ENCODE measurements around the gene MAGI2. TPM values are rescaled to one million over a fixed set of nuclear protein-coding genes. Genes with fewer than 3 reads are reported as not detected.

The MAGI2 gene
- total RNA-seq, 3 donors from 2014 or later, result 0.10 to 0.16 (median 0.14) TPM

DNA sequence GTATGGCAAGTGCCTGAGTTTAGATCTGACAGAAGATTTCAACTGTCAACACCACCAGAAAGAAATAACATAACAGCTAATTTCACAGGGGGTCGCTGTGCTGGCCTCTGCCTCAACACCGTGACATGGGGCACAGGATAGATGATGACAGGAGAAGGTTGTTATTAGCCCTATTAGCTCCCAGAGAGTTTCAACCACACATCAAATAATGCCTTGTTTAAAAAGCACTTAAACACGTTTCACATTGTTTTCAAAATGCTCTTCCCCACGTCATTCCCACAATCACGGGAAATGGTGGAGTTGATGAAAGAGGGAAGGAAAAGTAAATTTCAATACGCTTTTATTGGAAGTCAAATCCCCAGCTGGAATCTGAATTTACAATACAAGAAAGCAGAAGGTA lies 184.7 kb downstream of the MAGI2 start:
- Mint-ChIP-seq H3K4me1 (ENCODE audit: low read depth) (no peaks in the 10 kb centered on the region), H3K27me3 (ENCODE audit: low read depth) (no peaks in the 10 kb centered on the region), H3K9me3 (no peaks in the 10 kb centered on the region), H3K4me3 (no peak overlapping the region), H3K36me3 (ENCODE audit: insufficient read depth) (no peaks in the 10 kb centered on the region)
- no peak for ATAC-seq
- no peak for DNase-seq

DNA sequence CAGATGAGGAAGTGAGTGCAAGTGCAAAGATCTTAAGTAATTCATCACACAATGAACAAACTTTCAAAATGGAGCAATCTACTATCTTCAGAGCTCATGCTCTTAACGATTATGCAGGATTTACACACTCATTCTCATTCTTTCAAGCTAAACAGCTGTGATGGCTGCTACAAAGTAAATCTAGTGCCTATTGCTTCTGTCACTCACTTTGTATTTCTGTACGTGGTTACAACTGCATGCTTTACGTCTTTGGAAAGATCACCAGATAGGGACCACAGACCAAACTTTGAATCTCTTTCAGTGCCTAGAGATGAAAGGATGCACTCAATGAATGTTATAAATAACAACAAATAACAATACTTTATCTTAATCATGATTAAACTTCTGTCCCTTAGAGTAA lies 194.6 kb downstream of the MAGI2 start:
- DNase-seq (no peak), ATAC-seq (no peak)
- Mint-ChIP-seq H3K4me3 (no peak overlapping the region), H3K4me1 (ENCODE audit: low read depth) (no peaks in the 10 kb centered on the region), H3K27me3 (ENCODE audit: low read depth) (no peaks in the 10 kb centered on the region), H3K9me3 (peaks cover 5% of the 10 kb centered on the region), H3K36me3 (ENCODE audit: insufficient read depth) (no peaks in the 10 kb centered on the region)

DNA sequence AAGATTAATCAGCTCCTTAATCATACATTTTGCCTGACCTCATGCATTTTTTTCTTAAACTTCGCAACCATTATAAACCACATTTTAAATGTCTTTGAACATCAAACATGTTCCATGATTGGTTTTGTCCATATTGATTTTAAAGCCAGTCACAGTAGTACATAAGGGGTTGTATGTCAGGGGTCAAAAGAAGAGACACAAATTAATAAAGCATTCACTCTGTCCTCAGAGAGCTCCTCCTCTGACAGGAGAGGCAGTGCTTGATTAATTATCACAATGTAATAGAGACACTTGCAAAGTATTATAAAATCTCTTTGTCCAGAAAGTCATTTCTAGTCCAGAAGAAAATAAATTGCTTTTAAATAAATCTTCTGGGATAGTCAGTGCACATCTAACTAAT lies 195.5 kb downstream of the MAGI2 start:
- no peaks in the 10 kb centered on the region for H3K36me3 Mint-ChIP-seq (ENCODE audit: insufficient read depth)
- ATAC-seq (no peak), DNase-seq (no peak)
- H3K27me3 Mint-ChIP-seq (ENCODE audit: low read depth), result no peaks in the 10 kb centered on the region
- no peaks in the 10 kb centered on the region for H3K4me1 Mint-ChIP-seq (ENCODE audit: low read depth)
- H3K4me3 Mint-ChIP-seq, result no peak overlapping the region
- peaks cover 7% of the 10 kb centered on the region for H3K9me3 Mint-ChIP-seq

DNA sequence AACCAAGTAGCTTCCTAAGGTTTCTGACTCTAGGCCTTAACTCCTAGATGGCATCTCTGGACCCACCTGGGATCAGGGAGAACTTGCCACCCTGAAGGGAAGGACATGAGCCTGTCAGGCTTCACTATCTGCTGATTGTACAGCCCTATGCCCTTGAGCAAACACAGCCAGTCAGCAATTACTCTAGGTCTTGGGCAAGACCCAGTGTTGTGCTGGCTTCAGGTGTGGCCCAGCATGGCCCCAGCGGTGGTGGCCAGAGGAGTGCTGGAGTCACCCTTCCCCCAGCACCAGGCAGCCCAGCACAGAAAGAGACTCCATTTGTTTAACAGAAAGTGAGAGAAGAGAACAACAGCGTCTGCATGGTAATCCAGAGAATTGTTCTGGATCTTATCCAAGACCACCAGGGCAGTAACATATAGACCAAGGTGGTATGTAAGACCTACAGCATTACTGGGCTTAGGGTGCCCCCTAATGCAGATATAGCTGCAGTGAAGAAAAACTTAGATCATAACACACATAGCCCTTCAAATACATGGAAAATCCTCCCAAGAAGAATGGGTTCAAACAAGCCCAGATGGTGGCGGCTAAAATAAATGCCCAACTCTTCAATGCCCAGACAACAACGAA lies 207.7 kb downstream of the MAGI2 start:
- DNase-seq (no peak), ATAC-seq (no peak)
- Mint-ChIP-seq H3K9me3 (peaks cover 16% of the 10 kb centered on the region), H3K4me1 (ENCODE audit: low read depth) (no peaks in the 10 kb centered on the region), H3K36me3 (ENCODE audit: insufficient read depth) (no peaks in the 10 kb centered on the region), H3K27me3 (ENCODE audit: low read depth) (no peaks in the 10 kb centered on the region), H3K4me3 (no peak overlapping the region)

DNA sequence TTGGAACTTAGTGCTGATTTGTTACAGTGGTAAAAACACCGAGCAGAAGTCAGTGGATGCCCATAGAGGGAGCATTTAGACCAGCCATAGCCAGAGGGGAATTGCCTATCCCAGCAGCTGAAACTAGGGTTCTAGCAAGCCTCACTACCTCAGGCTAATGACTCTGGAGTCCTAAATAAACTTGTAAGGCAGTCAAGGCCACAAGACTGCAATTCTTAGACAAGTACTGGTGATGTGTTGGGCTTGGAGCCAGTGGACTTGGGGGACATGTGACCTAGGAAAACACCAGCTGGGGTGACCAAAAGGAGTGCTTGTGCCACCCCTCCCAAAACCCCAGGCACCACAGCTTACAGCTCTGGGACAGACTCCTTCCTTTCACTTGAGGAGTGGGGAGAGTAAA lies 209.0 kb downstream of the MAGI2 start:
- Mint-ChIP-seq H3K36me3 (ENCODE audit: insufficient read depth) (no peaks in the 10 kb centered on the region), H3K9me3 (peaks cover 15% of the 10 kb centered on the region), H3K4me1 (ENCODE audit: low read depth) (no peaks in the 10 kb centered on the region), H3K4me3 (no peak overlapping the region), H3K27me3 (ENCODE audit: low read depth) (no peaks in the 10 kb centered on the region)
- ATAC-seq, result no peak
- DNase-seq, result no peak

DNA sequence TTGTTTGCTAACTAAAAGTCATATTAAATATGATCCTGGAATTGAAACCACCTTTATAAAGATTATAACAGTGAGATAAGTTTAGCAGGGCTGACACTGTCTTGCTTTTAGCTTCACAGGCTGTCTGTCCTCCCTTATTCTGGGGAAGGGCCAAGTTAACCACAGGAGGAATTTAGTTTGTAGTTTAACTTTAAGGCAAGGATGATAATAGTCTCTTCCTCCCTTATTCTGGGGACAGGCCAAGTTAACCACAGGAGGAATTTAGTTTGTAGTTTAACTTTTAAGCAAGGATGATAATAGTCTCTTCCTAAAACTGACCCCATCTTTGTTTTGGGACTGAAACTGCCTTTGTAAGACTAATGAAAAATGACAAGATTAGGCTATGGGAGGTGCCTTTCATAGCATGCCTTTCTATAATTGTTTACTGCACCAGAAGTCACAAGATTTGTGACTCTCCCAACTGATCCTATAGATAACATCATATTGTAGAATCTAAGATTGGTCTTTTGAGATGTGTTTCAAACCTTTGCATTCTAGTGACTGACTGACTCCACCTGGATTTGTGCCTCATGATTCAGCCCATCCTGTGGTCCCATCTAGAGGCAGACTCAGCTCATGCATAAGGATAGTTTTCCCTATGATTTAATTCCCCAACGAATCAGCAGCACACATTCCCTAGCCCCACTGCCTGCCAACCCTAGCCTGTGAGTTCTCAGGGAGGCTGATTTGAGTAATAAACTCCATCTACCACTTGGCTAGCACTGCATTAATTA lies 212.0 kb downstream of the MAGI2 start:
- no peaks in the 10 kb centered on the region for H3K27me3 Mint-ChIP-seq (ENCODE audit: low read depth)
- H3K4me3 Mint-ChIP-seq, result no peak overlapping the region
- ATAC-seq, result no peak
- DNase-seq, result no peak
- no peaks in the 10 kb centered on the region for H3K4me1 Mint-ChIP-seq (ENCODE audit: low read depth)
- H3K36me3 Mint-ChIP-seq (ENCODE audit: insufficient read depth), result no peaks in the 10 kb centered on the region
- peaks cover 5% of the 10 kb centered on the region for H3K9me3 Mint-ChIP-seq

DNA sequence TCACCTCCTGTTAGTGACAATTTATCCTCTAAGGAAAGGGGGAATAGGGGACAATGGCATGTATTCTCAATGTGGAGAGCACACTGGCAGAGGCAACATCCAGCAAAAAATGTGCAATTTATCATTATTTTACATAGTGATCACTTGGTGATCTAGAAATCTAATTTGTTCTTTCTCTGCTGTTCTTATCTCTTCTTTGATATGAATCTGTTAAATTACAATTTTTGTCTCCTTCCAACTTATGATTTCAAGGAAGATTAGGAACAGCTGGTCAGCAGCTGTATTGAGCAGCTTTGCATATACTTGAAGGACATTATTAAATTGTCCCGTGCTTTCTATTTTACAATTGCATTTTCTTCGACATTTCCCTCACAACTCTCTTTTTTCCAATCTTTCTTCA lies 213.1 kb downstream of the MAGI2 start:
- peaks cover 4% of the 10 kb centered on the region for H3K9me3 Mint-ChIP-seq
- DNase-seq (no peak), ATAC-seq (no peak)
- H3K4me3 Mint-ChIP-seq, result no peak overlapping the region
- H3K27me3 Mint-ChIP-seq (ENCODE audit: low read depth), result no peaks in the 10 kb centered on the region
- H3K4me1 Mint-ChIP-seq (ENCODE audit: low read depth), result no peaks in the 10 kb centered on the region
- H3K36me3 Mint-ChIP-seq (ENCODE audit: insufficient read depth), result no peaks in the 10 kb centered on the region

DNA sequence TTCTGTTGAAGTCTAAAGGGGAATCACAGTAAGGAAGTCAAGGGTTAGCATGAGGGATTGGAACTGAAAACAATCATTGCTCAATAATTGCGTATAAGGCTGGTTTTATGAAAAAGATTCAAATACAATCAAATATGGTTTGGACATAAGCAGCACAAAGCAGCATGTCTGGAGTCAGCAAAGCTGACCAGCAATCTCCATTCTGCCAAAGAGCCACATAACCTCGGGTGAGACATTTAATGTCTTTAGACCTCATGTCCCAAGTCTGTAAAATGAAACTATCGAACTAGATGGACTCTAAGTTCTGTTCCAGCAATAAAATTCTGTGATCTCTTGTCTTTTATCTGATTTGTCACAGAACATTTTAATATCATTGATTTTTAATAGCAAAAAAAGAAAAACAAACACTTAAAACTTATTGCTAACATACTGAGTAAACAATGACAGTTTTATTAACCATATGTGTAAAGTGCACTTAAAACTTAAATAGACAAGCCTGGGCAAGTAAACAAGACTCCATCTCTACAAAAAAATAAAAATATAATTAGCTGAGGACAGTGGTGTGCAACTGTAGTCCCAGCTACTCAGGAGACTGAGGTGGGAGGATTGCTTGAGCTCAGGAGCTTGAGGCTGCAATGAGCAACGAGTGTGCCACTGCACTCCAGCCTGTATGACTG lies 217.0 kb downstream of the MAGI2 start:
- no peak for ATAC-seq
- Mint-ChIP-seq H3K27me3 (ENCODE audit: low read depth) (no peaks in the 10 kb centered on the region), H3K4me1 (ENCODE audit: low read depth) (no peaks in the 10 kb centered on the region), H3K9me3 (peaks cover 4% of the 10 kb centered on the region), H3K36me3 (ENCODE audit: insufficient read depth) (no peaks in the 10 kb centered on the region), H3K4me3 (no peak overlapping the region)
- DNase-seq, result no peak

DNA sequence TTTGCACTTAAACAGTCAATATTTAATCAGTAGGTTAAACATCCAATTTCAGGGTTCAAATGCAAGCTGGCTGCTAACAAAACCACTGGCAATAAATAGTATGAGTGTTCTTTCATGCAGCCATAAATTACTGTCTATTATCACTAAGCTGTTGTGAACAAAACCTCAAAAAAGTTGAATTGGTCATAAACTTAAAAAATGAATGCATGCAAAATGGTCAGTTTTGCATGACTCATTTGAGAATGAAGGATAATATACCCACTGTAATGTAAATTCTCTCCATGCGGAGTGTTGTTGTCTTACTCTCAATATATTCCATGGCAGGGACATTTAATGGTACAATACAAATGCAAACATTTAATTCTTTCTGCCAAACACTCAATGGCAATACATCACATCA lies 226.4 kb downstream of the MAGI2 start:
- DNase-seq (no peak), ATAC-seq (no peak)
- H3K9me3 Mint-ChIP-seq, result peaks cover 15% of the 10 kb centered on the region
- H3K4me3 Mint-ChIP-seq, result no peak overlapping the region
- H3K27me3 Mint-ChIP-seq (ENCODE audit: low read depth), result no peaks in the 10 kb centered on the region
- H3K36me3 Mint-ChIP-seq (ENCODE audit: insufficient read depth), result no peaks in the 10 kb centered on the region
- H3K4me1 Mint-ChIP-seq (ENCODE audit: low read depth), result no peaks in the 10 kb centered on the region

DNA sequence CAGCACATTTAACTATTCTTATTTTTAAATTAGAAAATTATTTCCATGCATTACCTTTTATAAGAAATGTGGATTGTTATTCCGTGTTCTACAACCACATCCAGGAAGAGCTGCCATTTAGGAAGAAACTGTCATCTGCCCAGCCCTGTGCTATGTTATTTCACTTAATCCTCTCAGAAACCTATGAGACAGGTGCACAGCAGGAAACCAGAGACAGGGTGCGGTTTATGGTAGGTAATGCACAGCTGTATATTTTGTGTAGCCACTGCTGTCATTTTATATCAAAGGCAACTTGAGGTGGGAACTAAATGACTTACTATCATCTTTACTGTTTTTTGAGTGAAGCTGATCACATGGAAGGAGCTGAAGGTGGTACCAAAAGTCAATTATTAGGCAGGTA lies 232.3 kb downstream of the MAGI2 start:
- peaks cover 6% of the 10 kb centered on the region for H3K9me3 Mint-ChIP-seq
- H3K4me3 Mint-ChIP-seq, result no peak overlapping the region
- ATAC-seq, result no peak
- DNase-seq, result no peak
- H3K27me3 Mint-ChIP-seq (ENCODE audit: low read depth), result no peaks in the 10 kb centered on the region
- no peaks in the 10 kb centered on the region for H3K36me3 Mint-ChIP-seq (ENCODE audit: insufficient read depth)
- no peaks in the 10 kb centered on the region for H3K4me1 Mint-ChIP-seq (ENCODE audit: low read depth)

DNA sequence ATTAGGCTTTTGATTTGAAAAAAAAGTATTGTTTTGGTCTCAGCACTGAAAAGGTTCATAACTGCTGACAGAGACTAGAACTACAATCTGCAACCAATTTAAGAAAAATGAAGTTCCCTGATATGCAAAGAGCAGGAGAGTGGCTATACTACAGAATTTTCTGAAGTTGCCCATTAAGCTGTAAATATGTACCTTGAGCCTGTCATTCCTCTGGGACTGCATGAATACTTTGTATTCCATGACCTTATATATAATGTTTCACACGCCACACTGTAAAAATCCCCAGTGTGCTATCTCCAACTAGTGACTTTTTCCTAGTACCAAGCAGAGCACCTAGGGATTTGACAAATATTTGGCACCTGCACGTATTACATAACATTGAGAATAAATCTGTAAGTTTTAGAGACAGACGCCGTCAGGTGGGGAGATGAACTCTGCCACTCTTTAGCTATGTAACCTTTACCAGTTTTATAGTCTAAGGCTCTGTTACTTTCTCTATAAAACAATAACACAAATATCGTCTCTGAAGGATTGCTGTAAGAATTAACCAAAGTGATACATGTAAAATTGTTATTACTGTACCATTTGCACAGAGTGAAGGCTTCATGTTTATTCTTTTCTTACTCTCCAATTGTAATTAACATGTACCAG lies 235.4 kb downstream of the MAGI2 start:
- no peak for ATAC-seq
- Mint-ChIP-seq H3K4me1 (ENCODE audit: low read depth) (no peaks in the 10 kb centered on the region), H3K4me3 (no peak overlapping the region), H3K9me3 (peaks cover 4% of the 10 kb centered on the region), H3K36me3 (ENCODE audit: insufficient read depth) (no peaks in the 10 kb centered on the region), H3K27me3 (ENCODE audit: low read depth) (no peaks in the 10 kb centered on the region)
- DNase-seq, result no peak

DNA sequence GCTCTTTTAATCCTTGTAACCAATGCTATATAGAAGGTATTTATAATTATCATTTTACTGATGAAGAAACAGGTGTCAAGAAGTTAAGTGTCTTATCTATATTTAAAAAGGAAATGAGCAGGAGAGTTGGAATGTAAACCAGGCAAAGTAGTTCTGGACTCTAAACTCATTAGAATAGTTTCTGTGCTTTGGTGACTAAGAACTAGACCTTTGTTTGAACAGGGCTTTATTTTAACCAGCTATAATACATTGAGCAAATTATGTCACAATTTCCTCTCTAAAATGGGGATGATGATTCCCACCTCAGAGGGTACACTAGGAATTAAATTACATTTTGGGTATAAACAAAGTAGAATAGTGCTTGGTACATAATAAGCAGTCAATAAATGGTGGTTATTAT lies 236.0 kb downstream of the MAGI2 start:
- Mint-ChIP-seq H3K9me3 (peaks cover 4% of the 10 kb centered on the region), H3K36me3 (ENCODE audit: insufficient read depth) (no peaks in the 10 kb centered on the region), H3K4me3 (no peak overlapping the region), H3K27me3 (ENCODE audit: low read depth) (no peaks in the 10 kb centered on the region), H3K4me1 (ENCODE audit: low read depth) (no peaks in the 10 kb centered on the region)
- no peak for ATAC-seq
- DNase-seq, result no peak

DNA sequence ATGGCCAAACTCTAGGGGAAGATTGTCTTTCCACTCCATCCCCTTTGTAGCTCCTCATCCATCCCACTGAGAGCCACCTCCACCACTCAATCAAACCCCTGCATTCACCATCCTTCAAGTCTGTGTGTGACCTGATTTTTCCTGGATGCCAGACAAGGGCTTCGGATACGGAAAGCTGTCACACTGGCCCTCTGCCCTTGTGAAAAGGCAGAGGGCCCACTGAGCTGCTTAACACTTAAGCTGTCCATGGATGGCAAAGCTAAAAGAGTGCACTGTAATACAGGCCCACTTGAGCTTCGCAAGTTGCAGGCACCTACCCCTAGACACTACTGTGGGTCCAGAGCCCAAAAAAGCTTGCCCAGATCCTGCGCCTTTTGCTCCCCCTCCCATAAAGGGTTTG lies 237.2 kb downstream of the MAGI2 start:
- Mint-ChIP-seq H3K4me3 (no peak overlapping the region), H3K9me3 (peaks cover 4% of the 10 kb centered on the region), H3K27me3 (ENCODE audit: low read depth) (no peaks in the 10 kb centered on the region), H3K4me1 (ENCODE audit: low read depth) (no peaks in the 10 kb centered on the region), H3K36me3 (ENCODE audit: insufficient read depth) (no peaks in the 10 kb centered on the region)
- DNase-seq (no peak), ATAC-seq (no peak)

DNA sequence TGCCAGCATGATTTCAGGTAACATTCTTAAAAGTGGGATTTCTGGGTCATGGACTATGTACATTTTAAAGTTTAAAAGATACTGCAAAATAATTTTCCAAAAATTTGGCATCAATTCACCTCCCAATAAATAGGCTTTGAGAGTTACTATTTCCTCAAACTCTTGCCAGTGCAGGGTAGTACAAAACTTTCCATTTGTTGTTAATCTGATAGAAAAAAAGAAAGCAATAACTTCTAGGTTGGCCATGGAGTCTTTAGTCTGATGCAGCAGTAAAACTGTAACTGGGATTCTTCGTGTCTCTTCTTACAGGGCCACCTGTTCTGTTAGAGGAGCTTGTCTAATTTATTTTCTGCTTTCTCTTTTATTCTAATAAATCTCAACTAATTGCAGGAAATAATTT lies 241.1 kb downstream of the MAGI2 start:
- no peaks in the 10 kb centered on the region for H3K36me3 Mint-ChIP-seq (ENCODE audit: insufficient read depth)
- peaks cover 13% of the 10 kb centered on the region for H3K9me3 Mint-ChIP-seq
- no peaks in the 10 kb centered on the region for H3K27me3 Mint-ChIP-seq (ENCODE audit: low read depth)
- DNase-seq (no peak), ATAC-seq (no peak)
- H3K4me1 Mint-ChIP-seq (ENCODE audit: low read depth), result no peaks in the 10 kb centered on the region
- no peak overlapping the region for H3K4me3 Mint-ChIP-seq
